BLaER1 treated with 17β-estradiol and CSF1 and Interleukin-3, amounts not matched to agents 10 nM and 100 nM (cell line): Measurements from ENCODE around the gene SECISBP2L.

ENCODE experiments used
- H3K27ac ChIP-seq, 11 experiments: shearing (Covaris generic); formaldehyde crosslinking; 2 replicates each; pipeline ENCODE4 v1.8.1; 2022
- H3K27me3 ChIP-seq, 11 experiments: shearing (Covaris generic); formaldehyde crosslinking; 2 replicates each; pipeline ENCODE4 v1.8.1; 2022
- H3K36me3 ChIP-seq, 11 experiments: shearing (Covaris generic); formaldehyde crosslinking; 2 replicates each; pipeline ENCODE4 v1.8.1; 2022
- H3K4me1 ChIP-seq, 10 experiments: shearing (Covaris generic); formaldehyde crosslinking; 2 replicates each; pipeline ENCODE4 v1.8.1; 2022
- H3K4me2 ChIP-seq, 11 experiments: shearing (Covaris generic); formaldehyde crosslinking; 2 replicates each; pipeline ENCODE4 v1.8.1; 2022
- H3K4me3 ChIP-seq, 10 experiments: shearing (Covaris generic); formaldehyde crosslinking; 2 replicates each; pipeline ENCODE4 v1.8.1; 2022
- H3K9ac ChIP-seq, 11 experiments: shearing (Covaris generic); formaldehyde crosslinking; 2 replicates each; pipeline ENCODE4 v1.8.1; 2022
- H3K9me3 ChIP-seq, 11 experiments: shearing (Covaris generic); formaldehyde crosslinking; replicated peaks in 1 of 11; 2 replicates each; pipeline ENCODE4 v1.8.1; 2022
- H4K20me1 ChIP-seq, 11 experiments: shearing (Covaris generic); formaldehyde crosslinking; 2 replicates each; pipeline ENCODE4 v1.8.1; 2022
- Cebpa-rat ChIP-seq, 11 experiments: shearing (Covaris generic); IDR thresholded peaks; 2 replicates each; pipeline ENCODE4 v1.8.1; 2022

SECISBP2L gene

GRCh38 chr15:48992545-48992944 lies 53.7 kb downstream of the SECISBP2L start:
- no peak for TF ChIP-seq Cebpa-rat (IDR thresholded peaks at IDR 0.05)

DNA sequence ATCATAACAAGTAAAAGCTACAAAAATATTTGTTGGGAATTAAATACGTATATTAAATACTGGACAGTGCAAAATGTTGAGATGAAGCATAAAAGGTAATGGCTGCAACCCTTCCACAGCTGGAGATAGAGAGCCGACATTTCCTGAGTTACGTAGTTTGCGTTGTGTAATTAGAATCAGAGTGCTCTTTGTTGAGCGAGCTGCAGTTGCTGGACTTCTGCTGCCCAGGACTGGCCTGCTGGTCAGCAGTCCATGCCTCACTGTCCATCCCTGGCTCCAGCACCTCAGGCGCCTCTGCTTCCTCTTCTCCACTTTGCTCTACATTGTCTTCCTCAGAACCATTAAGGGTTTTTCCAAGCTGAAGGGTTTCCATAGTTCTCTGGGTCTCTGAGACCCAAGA lies 54.1 kb downstream of the SECISBP2L start:
- no peaks in the 10 kb centered on the region for H3K27me3 ChIP-seq
- H3K4me1 ChIP-seq, result peaks cover 0 to 12% (median 0%) of the 10 kb centered on the region in 10 experiments; a peak in 2 of 20 replicates
- H3K9ac ChIP-seq, result no peak overlapping the region
- peaks cover 0 to 5% (median 0%) of the 10 kb centered on the region in 11 experiments; a peak in 2 of 22 replicates for H4K20me1 ChIP-seq
- no peaks in the 10 kb centered on the region for H3K9me3 ChIP-seq
- no peak for TF ChIP-seq Cebpa-rat (IDR thresholded peaks at IDR 0.05)
- H3K27ac ChIP-seq, result no peak overlapping the region
- no peak overlapping the region for H3K4me2 ChIP-seq
- peaks cover 65 to 93% (median 77%) of the 10 kb centered on the region in 11 experiments for H3K36me3 ChIP-seq
- H3K4me3 ChIP-seq, result no peak overlapping the region

More at GRCh38 chr15:48992545-48992944, 53.7 kb downstream of the SECISBP2L start:
- H3K9me3 ChIP-seq, result no peaks in the 10 kb centered on the region
- H3K27ac ChIP-seq, result no peak overlapping the region
- H3K4me2 ChIP-seq, result no peak overlapping the region
- H3K4me3 ChIP-seq, result no peak overlapping the region
- H3K9ac ChIP-seq, result no peak overlapping the region
- peaks cover 70 to 96% (median 81%) of the 10 kb centered on the region in 11 experiments for H3K36me3 ChIP-seq
- peaks cover 0 to 5% (median 0%) of the 10 kb centered on the region in 11 experiments; a peak in 2 of 22 replicates for H4K20me1 ChIP-seq
- H3K27me3 ChIP-seq, result no peaks in the 10 kb centered on the region
- H3K4me1 ChIP-seq, result peaks cover 0 to 12% (median 0%) of the 10 kb centered on the region in 10 experiments; a peak in 2 of 20 replicates

- H3K27me3 ChIP-seq, result no peaks in the 10 kb centered on the region
- H3K4me3 ChIP-seq, result no peak overlapping the region
- peaks cover 36 to 64% (median 48%) of the 10 kb centered on the region in 11 experiments for H3K36me3 ChIP-seq
- peaks cover 0 to 5% (median 0%) of the 10 kb centered on the region in 11 experiments; a peak in 1 of 22 replicates for H4K20me1 ChIP-seq
- no peak for TF ChIP-seq Cebpa-rat (IDR thresholded peaks at IDR 0.05)
- H3K4me1 ChIP-seq, result peaks cover 0 to 12% (median 0%) of the 10 kb centered on the region in 10 experiments; a peak in 2 of 20 replicates
- no peaks in the 10 kb centered on the region for H3K9me3 ChIP-seq
- H3K9ac ChIP-seq, result no peak overlapping the region
- H3K4me2 ChIP-seq, result no peak overlapping the region
- H3K27ac ChIP-seq, result no peak overlapping the region
These were observed 57.1 kb downstream of the SECISBP2L start for GRCh38 chr15:48989170-48989569.

- Histone ChIP-seq H3K27me3 (no peaks in the 10 kb centered on the region), H4K20me1 (peaks cover 0 to 2% (median 0%) of the 10 kb centered on the region in 11 experiments; a peak in 1 of 22 replicates), H3K9ac (no peak overlapping the region), H3K4me1 (no peaks in the 10 kb centered on the region), H3K9me3 (no peaks in the 10 kb centered on the region), H3K4me3 (no peak overlapping the region), H3K27ac (no peak overlapping the region), H3K4me2 (no peak overlapping the region), H3K36me3 (peaks cover 17 to 44% (median 30%) of the 10 kb centered on the region in 11 experiments)
- no peak for TF ChIP-seq Cebpa-rat (IDR thresholded peaks at IDR 0.05)
These were observed 59.1 kb downstream of the SECISBP2L start for GRCh38 chr15:48987142-48987541.

DNA sequence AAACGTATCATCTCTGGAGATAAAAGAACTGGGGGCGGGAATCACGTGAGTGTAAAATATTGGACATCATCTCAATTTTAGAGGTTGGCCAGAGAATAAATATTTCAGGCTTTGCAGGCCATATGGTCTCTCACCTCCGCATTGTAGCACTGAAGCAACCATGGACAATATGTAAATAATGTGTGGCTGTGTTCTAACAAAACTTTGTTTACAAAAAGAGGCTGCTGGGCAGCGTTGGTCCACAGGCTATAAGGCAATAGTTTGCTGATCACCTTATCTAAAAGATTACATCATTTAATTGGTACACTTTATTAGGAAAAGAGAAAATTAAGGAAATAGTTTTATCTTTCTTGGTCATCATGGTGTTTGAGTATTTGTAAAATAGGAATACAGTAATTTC lies 60.0 kb downstream of the SECISBP2L start:
- H3K9me3 ChIP-seq, result no peaks in the 10 kb centered on the region
- no peak for TF ChIP-seq Cebpa-rat (IDR thresholded peaks at IDR 0.05)
- H3K27ac ChIP-seq, result no peak overlapping the region
- H3K4me1 ChIP-seq, result no peaks in the 10 kb centered on the region
- no peak overlapping the region for H3K4me2 ChIP-seq
- H3K27me3 ChIP-seq, result no peaks in the 10 kb centered on the region
- no peaks in the 10 kb centered on the region for H4K20me1 ChIP-seq
- no peak overlapping the region for H3K4me3 ChIP-seq
- H3K9ac ChIP-seq, result no peak overlapping the region
- peaks cover 8 to 35% (median 21%) of the 10 kb centered on the region in 11 experiments for H3K36me3 ChIP-seq

- Histone ChIP-seq H3K9ac (no peak overlapping the region), H4K20me1 (no peaks in the 10 kb centered on the region), H3K27ac (no peak overlapping the region), H3K4me1 (no peaks in the 10 kb centered on the region), H3K4me3 (no peak overlapping the region), H3K9me3 (no peaks in the 10 kb centered on the region), H3K36me3 (peaks cover 4 to 30% (median 16%) of the 10 kb centered on the region in 11 experiments; a peak in 16 of 22 replicates), H3K27me3 (no peaks in the 10 kb centered on the region), H3K4me2 (no peak overlapping the region)
- TF ChIP-seq Cebpa-rat (IDR thresholded peaks at IDR 0.05), result no peak
These were observed 60.7 kb downstream of the SECISBP2L start for GRCh38 chr15:48985516-48985915.

- Histone ChIP-seq H3K4me3 (no peak overlapping the region), H3K4me1 (no peaks in the 10 kb centered on the region), H3K9ac (no peak overlapping the region), H3K27ac (no peak overlapping the region), H3K4me2 (no peak overlapping the region), H4K20me1 (no peaks in the 10 kb centered on the region), H3K27me3 (no peaks in the 10 kb centered on the region), H3K9me3 (no peaks in the 10 kb centered on the region), H3K36me3 (peaks cover 0 to 24% (median 10%) of the 10 kb centered on the region in 11 experiments; a peak in 13 of 22 replicates)
- no peak for TF ChIP-seq Cebpa-rat (IDR thresholded peaks at IDR 0.05)
These were observed 61.4 kb downstream of the SECISBP2L start for GRCh38 chr15:48984811-48985352.

DNA sequence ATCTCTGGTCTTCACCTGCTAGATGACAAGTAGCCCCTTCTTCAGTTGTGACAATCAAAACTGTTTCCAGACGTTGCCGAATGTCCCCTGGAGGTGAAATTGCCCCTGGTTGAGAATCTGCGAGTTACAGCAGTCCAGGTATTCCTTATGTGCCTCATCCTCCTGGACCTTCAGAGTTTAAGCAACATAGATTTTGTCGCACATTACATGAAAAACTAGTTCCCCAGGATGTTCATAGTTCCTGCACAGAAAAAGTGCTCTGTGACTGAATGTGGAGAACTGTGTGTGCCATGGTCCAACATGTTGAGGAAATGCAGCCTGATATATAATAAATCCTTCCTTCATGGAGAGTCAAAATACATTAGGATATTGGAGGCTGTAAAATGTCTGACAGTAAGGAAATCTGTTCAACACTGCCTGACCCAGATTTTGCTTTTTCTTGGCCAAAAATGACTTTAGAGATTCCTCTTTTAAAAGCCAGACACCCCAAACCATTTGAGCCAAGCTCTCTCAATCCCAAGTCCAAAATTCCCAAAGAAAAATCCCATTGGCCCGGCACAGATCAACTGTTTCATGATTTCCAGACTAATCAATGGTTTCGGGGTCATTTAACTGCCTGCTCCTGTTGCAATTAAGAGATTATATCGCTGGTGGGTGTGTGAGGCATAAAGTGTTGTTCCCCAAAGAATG lies 62.1 kb downstream of the SECISBP2L start:
- H3K27ac ChIP-seq, result no peak overlapping the region
- H3K27me3 ChIP-seq, result no peaks in the 10 kb centered on the region
- no peak for TF ChIP-seq Cebpa-rat (IDR thresholded peaks at IDR 0.05)
- H4K20me1 ChIP-seq, result no peaks in the 10 kb centered on the region
- no peak overlapping the region for H3K9ac ChIP-seq
- peaks cover 0 to 17% (median 7%) of the 10 kb centered on the region in 11 experiments; a peak in 11 of 22 replicates for H3K36me3 ChIP-seq
- no peaks in the 10 kb centered on the region for H3K4me1 ChIP-seq
- H3K9me3 ChIP-seq, result no peaks in the 10 kb centered on the region
- no peak overlapping the region for H3K4me2 ChIP-seq
- H3K4me3 ChIP-seq, result no peak overlapping the region

- Histone ChIP-seq H3K9ac (no peak overlapping the region), H3K27me3 (no peaks in the 10 kb centered on the region), H4K20me1 (no peaks in the 10 kb centered on the region), H3K4me1 (no peaks in the 10 kb centered on the region; a peak in 1 of 20 replicates), H3K4me3 (no peak overlapping the region), H3K4me2 (no peak overlapping the region), H3K9me3 (no peaks in the 10 kb centered on the region), H3K27ac (no peak overlapping the region), H3K36me3 (peaks cover 0 to 12% (median 5%) of the 10 kb centered on the region in 11 experiments; a peak in 11 of 22 replicates)
- no peak for TF ChIP-seq Cebpa-rat (IDR thresholded peaks at IDR 0.05)
These were observed 62.9 kb downstream of the SECISBP2L start for GRCh38 chr15:48983300-48983699.
